Measurements from ENCODE around the gene KLF13. TPM values are rescaled to one million over a fixed set of nuclear protein-coding genes. Genes with fewer than 3 reads are reported as not detected.

Gene KLF13
- total RNA-seq, 1 experiment from 2014 or later, result 60.1 TPM

GRCh38 chr15:31382713-31383045 is 56.0 kb downstream of the KLF13 start:
- DNase-seq (ENCODE audit: low read depth, low spot score) (no peak), ATAC-seq (no peak)
- ChIA-PET RAD21 (ENCODE audit: low non-redundant PET in 1 of 2, low total read pairs in 2 of 2, uncharacterized antibody in 2 of 2, unreplicated experiment in 2 of 2) (no interaction called here), POLR2A (no interaction called here), CTCF (no interaction called here)
- BruUV-seq (replicated peaks), result no TSS peak
- no peak for TF ChIP-seq EZH2phosphoT487 (IDR thresholded peaks at IDR 0.05; ENCODE audit: borderline replicate concordance)
- TF ChIP-seq FOSL1 (IDR thresholded peaks at IDR 0.05; ENCODE audit: low read depth), result no peak
- TF ChIP-seq YY1 (IDR thresholded peaks at IDR 0.05; ENCODE audit: extremely low read depth, insufficient replicate concordance, low read depth, low read length), result no peak
- TF ChIP-seq JUND (IDR thresholded peaks at IDR 0.05), result no peak
- no peak for TF ChIP-seq CBX3 (IDR thresholded peaks at IDR 0.05; ENCODE audit: low read depth)
- TF ChIP-seq EZH2 (IDR thresholded peaks at IDR 0.05), result no peak
- no peak for TF ChIP-seq CEBPB (IDR thresholded peaks at IDR 0.05; ENCODE audit: low read depth)
- no peak for TF ChIP-seq RAD21 (IDR thresholded peaks at IDR 0.05; ENCODE audit: low read depth)
- no peak for TF ChIP-seq REST (IDR thresholded peaks at IDR 0.05; ENCODE audit: low read depth)
- TF ChIP-seq MAX (IDR thresholded peaks at IDR 0.05), result no peak
- no peak for TF ChIP-seq ZBTB33 (IDR thresholded peaks at IDR 0.05; ENCODE audit: extremely low read depth, insufficient replicate concordance, low read length)
- TF ChIP-seq POLR2AphosphoS5 (IDR thresholded peaks at IDR 0.05; ENCODE audit: low read depth, low read length), result no peak
- no peak for TF ChIP-seq TCF7L2 (IDR thresholded peaks at IDR 0.05; ENCODE audit: borderline replicate concordance, extremely low read depth, insufficient read depth, insufficient read length)
- no peak for TF ChIP-seq SP1 (IDR thresholded peaks at IDR 0.05; ENCODE audit: low read depth)
- no peak for TF ChIP-seq ZNF274 (IDR thresholded peaks at IDR 0.05; ENCODE audit: low read depth, low read length)
- no peak for TF ChIP-seq POLR2A (IDR thresholded peaks at IDR 0.05; ENCODE audit: borderline replicate concordance, extremely low read depth, insufficient read depth, insufficient read length)
- no peak for TF ChIP-seq EGR1 (IDR thresholded peaks at IDR 0.05; ENCODE audit: low read depth)
- TF ChIP-seq SIN3A (IDR thresholded peaks at IDR 0.05; ENCODE audit: low read depth), result no peak
- no peak for TF ChIP-seq ZFX (IDR thresholded peaks at IDR 0.05)
- TF ChIP-seq CTCF (IDR thresholded peaks at IDR 0.05 in 2 of 3, conservative IDR thresholded peaks at IDR 0.05 in 1 of 3; ENCODE audit: borderline replicate concordance in 1 of 3, insufficient read depth in 1 of 3, low read depth in 2 of 3, low read length in 2 of 3), result no peak
- Histone ChIP-seq H3K27ac (ENCODE audit: low read depth, low read length) (no peak overlapping the region), H3K9ac (ENCODE audit: low read length) (no peak overlapping the region), H3K27me3 (ENCODE audit: insufficient read depth, low read length) (no peaks in the 10 kb centered on the region), H3K9me2 (ENCODE audit: insufficient read depth) (no peaks in the 10 kb centered on the region), H3K4me2 (ENCODE audit: low read length) (no peak overlapping the region), H3K4me1 (ENCODE audit: control insufficient read depth in 1 of 2, insufficient read depth in 2 of 2, low read length in 2 of 2) (peaks cover 2 to 4% of the 10 kb centered on the region in 2 experiments), H2AFZ (ENCODE audit: low read depth, low read length, poor library complexity, severe bottlenecking) (no peak overlapping the region), H4K20me1 (ENCODE audit: insufficient read depth) (no peaks in the 10 kb centered on the region), H3K36me3 (ENCODE audit: control insufficient read depth in 1 of 2, insufficient read depth in 2 of 2, low read length in 2 of 2) (no peaks in the 10 kb centered on the region), H3K79me2 (ENCODE audit: insufficient read depth, low read length) (no peaks in the 10 kb centered on the region), H3K9me3 (ENCODE audit: control insufficient read depth in 1 of 2, insufficient read depth in 1 of 2, low read depth in 1 of 2, low read length in 2 of 2) (no peaks in the 10 kb centered on the region), H3K4me3 (replicated peaks in 1 of 2; ENCODE audit: low read depth in 1 of 2, low read length in 2 of 2) (no peak overlapping the region)
- intact Hi-C loops (cut with micrococcal nuclease), result no loop called here

Measured in HCT116 (cell line).